Keratinocyte (primary cell): ENCODE results near the gene RGL1. TPM values are rescaled to one million over a fixed set of nuclear protein-coding genes. Genes with fewer than 3 reads are reported as not detected.

ENCODE experiments used
- DNase-seq: peaks from one replicate; pipeline ENCODE4 v3.0.0-alpha.2; 2011; ENCODE audit warnings: low read depth, missing footprints, low spot score
- FAIRE-seq: peaks from 2 replicates; lab custom pipeline; 2011; peaks lifted over from hg19 to GRCh38; lab: Jason Lieb, UNC
- H2AFZ ChIP-seq: 2 replicates; pipeline ENCODE4 v1.6.0; 2012; ENCODE audit warnings: low read length, control low read depth, inconsistent platforms; ENCODE audit not compliant: control insufficient read depth
- H3K27ac ChIP-seq: 2 replicates; pipeline ENCODE4 v1.5.1; 2011; ENCODE audit warnings: low read length; ENCODE audit not compliant: control insufficient read depth, insufficient read depth
- H3K27me3 ChIP-seq: 3 replicates; pipeline ENCODE4 v1.6.0; 2011; ENCODE audit warnings: low read length; ENCODE audit not compliant: control insufficient read depth, insufficient read depth; ENCODE audit errors: extremely low read depth
- H3K36me3 ChIP-seq, 2 experiments: 2 replicates in 1 of 2; 3 replicates in 1 of 2; pipeline ENCODE4 v1.5.1; 2011; ENCODE audit warnings: low read length in 2 of 2, mild to moderate bottlenecking in 1 of 2; ENCODE audit not compliant: control insufficient read depth in 2 of 2, insufficient read depth in 2 of 2; ENCODE audit errors: extremely low read depth in 1 of 2
- H3K4me1 ChIP-seq: 3 replicates; pipeline ENCODE4 v1.5.1; 2011; ENCODE audit warnings: low read length; ENCODE audit not compliant: control insufficient read depth, insufficient read depth; ENCODE audit errors: extremely low read depth
- H3K4me2 ChIP-seq: 3 replicates; pipeline ENCODE4 v1.6.0; 2011; ENCODE audit warnings: low read depth, low read length; ENCODE audit not compliant: control insufficient read depth, insufficient read depth; ENCODE audit errors: extremely low read depth
- H3K4me3 ChIP-seq, 3 experiments: fragments of 200-600 bp in 1 of 3; sonication (generic) in 1 of 3; 2 replicates in 2 of 3; 3 replicates in 1 of 3; pipeline ENCODE4 v1.5.1; 2011 to 2016; ENCODE audit warnings: low read length in 3 of 3, mild to moderate bottlenecking in 3 of 3, control low read depth in 2 of 3, inconsistent platforms in 1 of 3, low read depth in 1 of 3, mixed read lengths in 1 of 3, mixed run types in 1 of 3, moderate library complexity in 1 of 3; ENCODE audit not compliant: control insufficient read depth in 2 of 3, insufficient read depth in 2 of 3; ENCODE audit errors: extremely low read depth in 1 of 3
- H3K79me2 ChIP-seq: 2 replicates; pipeline ENCODE4 v1.6.0; 2012; ENCODE audit warnings: low read length; ENCODE audit not compliant: control insufficient read depth, insufficient read depth
- H3K9ac ChIP-seq: 3 replicates; pipeline ENCODE4 v1.6.0; 2011; ENCODE audit warnings: low read length; ENCODE audit not compliant: control insufficient read depth, insufficient read depth; ENCODE audit errors: extremely low read depth
- H3K9me1 ChIP-seq: 3 replicates; pipeline ENCODE4 v1.6.0; 2011; ENCODE audit warnings: low read length; ENCODE audit not compliant: control insufficient read depth, insufficient read depth; ENCODE audit errors: extremely low read depth
- H3K9me3 ChIP-seq: 2 replicates; pipeline ENCODE4 v1.5.1; 2012; ENCODE audit warnings: low read depth, low read length; ENCODE audit not compliant: control insufficient read depth
- H4K20me1 ChIP-seq: 3 replicates; pipeline ENCODE4 v1.6.0; 2011; ENCODE audit warnings: low read length; ENCODE audit not compliant: control insufficient read depth, insufficient read depth; ENCODE audit errors: extremely low read depth
- CTCF ChIP-seq, 3 experiments: IDR thresholded peaks in 1 of 3; conservative IDR thresholded peaks in 1 of 3; optimal IDR thresholded peaks in 1 of 3; 2 replicates in 2 of 3; 3 replicates in 1 of 3; pipeline versions ENCODE3 to v1.5.1; 2011; ENCODE audit warnings: low read length in 3 of 3, mild to moderate bottlenecking in 3 of 3, moderate library complexity in 2 of 3, control low read depth in 1 of 3, inconsistent platforms in 1 of 3; ENCODE audit not compliant: insufficient read depth in 2 of 3; ENCODE audit errors: extremely low read depth in 1 of 3
- EZH2 ChIP-seq: IDR thresholded peaks from one replicate; pipeline ENCODE4 v1.6.1; 2012; ENCODE audit warnings: inconsistent platforms, mild to moderate bottlenecking, low read length, moderate library complexity
- dilution Hi-C: fragments of 300-500 bp; cut with MboI; formaldehyde crosslinking; loops from one replicate; pipeline ENCODE4 v1.7.0; 2020; ENCODE audit warnings: low sequenced_read_pairs; ENCODE audit not compliant: extremely low pct_ligation_motif_present
- polyA plus RNA-seq, 5 experiments: library from polyadenylated mRNA; depleted of rRNA in 3 of 5; stranded (reverse) in 3 of 5; stranded (forward) in 1 of 5; unstranded in 1 of 5; fragments of >200 nt; gene quantifications; 1 replicate in 1 of 5; 2 replicates in 3 of 5; 3 replicates in 1 of 5; pipeline versions ENCODE4 v1.2.1 to v1.2.3, GENCODE V29; 2011 to 2012; ENCODE audit warnings: missing spikeins in 2 of 5, low read depth in 1 of 5, low replicate concordance in 1 of 5

RGL1 gene
- polyA plus RNA-seq, 1 donor (not counting 4 experiments of a cell fraction or from before 2014, with no cell fraction given), result 1.2 TPM

- peak overlapping the region; percentile 62 for H3K4me2 ChIP-seq
- H3K79me2 ChIP-seq, result no peaks in the 10 kb centered on the region
- no peaks in the 10 kb centered on the region for H3K9me3 ChIP-seq
- H2AFZ ChIP-seq, result peak overlapping the region; percentile 60
- no peak overlapping the region for H3K27ac ChIP-seq
- H3K36me3 ChIP-seq, result no peaks in the 10 kb centered on the region
- TF ChIP-seq CTCF (optimal IDR thresholded peaks at IDR 0.05 in 1 of 3, IDR thresholded peaks at IDR 0.05 in 1 of 3, conservative IDR thresholded peaks at IDR 0.05 in 1 of 3; ENCODE audit: extremely low read depth in 1 of 3, insufficient read depth in 2 of 3, low read length in 3 of 3) (no peak), EZH2 (no peak)
- dilution Hi-C loops, result no loop called here
- H3K9me1 ChIP-seq, result no peaks in the 10 kb centered on the region
- H4K20me1 ChIP-seq, result no peaks in the 10 kb centered on the region
- DNase-seq, result no peak
- no peak overlapping the region for H3K9ac ChIP-seq
- FAIRE-seq, result peak; percentile 5
- H3K27me3 ChIP-seq, result no peaks in the 10 kb centered on the region
- H3K4me1 ChIP-seq, result peaks cover 11% of the 10 kb centered on the region
- no peak overlapping the region for H3K4me3 ChIP-seq
Measured at GRCh38 chr1:183877053-183877720, 72.3 kb downstream of the RGL1 start.

- Histone ChIP-seq H2AFZ (no peak overlapping the region), H3K4me1 (peaks cover 18% of the 10 kb centered on the region), H3K27me3 (no peaks in the 10 kb centered on the region), H3K9ac (no peak overlapping the region), H3K4me3 (no peak overlapping the region), H3K79me2 (no peaks in the 10 kb centered on the region), H3K9me1 (no peaks in the 10 kb centered on the region), H3K27ac (no peak overlapping the region), H3K4me2 (no peak overlapping the region), H4K20me1 (no peaks in the 10 kb centered on the region), H3K9me3 (no peaks in the 10 kb centered on the region), H3K36me3 (no peaks in the 10 kb centered on the region)
- TF ChIP-seq EZH2, result no peak
- no peak for TF ChIP-seq CTCF (optimal IDR thresholded peaks at IDR 0.05 in 1 of 3, IDR thresholded peaks at IDR 0.05 in 1 of 3, conservative IDR thresholded peaks at IDR 0.05 in 1 of 3; ENCODE audit: extremely low read depth in 1 of 3, insufficient read depth in 2 of 3, low read length in 3 of 3)
- dilution Hi-C loops, result no loop called here
- FAIRE-seq, result no peak
- DNase-seq, result no peak
Measured at GRCh38 chr1:183879494-183879893, 74.6 kb downstream of the RGL1 start.
